NCI-H82 (cell line): ENCODE data around the gene LAMA4.
A peak's percentile ranks its signal among the peaks of the same experiment; 100 is the strongest.

Source experiments
- DNase-seq: peaks from one replicate; lab custom pipeline; 2025; lab: John Stamatoyannopoulos, UW

Gene LAMA4

DNA sequence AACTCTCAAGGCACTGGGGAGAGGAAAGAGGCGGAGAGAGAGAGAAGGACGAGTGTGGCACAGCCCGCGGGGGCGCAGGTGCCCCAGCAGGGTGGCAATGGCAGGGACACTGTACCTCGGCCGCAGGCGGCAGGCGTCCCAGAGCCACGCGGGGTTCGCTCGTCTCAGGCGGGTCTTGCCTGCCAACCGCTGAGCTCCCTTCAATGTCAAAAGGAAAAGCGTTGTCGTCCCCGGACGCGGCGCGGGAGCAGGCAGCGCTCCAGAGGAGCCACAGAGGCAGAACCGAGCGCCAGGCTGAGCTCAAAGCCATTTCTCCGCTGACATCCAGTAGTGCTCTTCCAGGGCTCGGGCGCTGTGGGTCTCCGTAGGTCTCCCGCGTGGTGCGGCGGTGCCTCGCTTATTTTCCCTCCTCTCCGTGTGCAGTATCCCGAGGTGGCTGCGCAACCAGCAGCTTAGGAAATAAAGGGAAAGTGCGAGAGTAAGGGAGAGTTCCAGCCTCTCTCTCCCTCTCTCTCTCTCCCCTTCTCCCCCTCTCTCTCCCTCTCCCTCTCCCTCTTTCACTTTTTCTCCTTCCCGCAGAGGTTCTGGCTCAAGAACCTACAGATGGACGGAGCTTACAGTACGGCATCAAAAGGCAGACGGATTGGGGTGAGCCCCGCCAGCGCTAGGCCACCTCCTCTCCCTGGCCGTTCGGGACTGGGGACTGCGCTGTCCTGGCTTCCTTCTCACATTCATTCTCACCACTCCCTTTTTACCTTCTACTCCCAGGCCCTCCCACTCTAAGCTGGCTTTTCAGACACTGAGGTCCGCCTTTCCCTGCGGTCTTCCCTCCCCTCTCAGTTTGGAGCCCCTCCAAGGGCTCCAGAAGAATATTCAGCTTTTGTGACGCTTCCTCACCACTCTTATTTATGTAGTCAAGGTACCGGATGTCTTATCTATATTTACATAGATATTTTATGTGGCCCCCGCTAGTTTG, at the start of gene LAMA4:
LAMA4 (minus strand) TSS at position 727 of the 976 bp plus-strand sequence; CDS start at position 310, 417 bp downstream.
- peak; percentile 57 for DNase-seq

DNA sequence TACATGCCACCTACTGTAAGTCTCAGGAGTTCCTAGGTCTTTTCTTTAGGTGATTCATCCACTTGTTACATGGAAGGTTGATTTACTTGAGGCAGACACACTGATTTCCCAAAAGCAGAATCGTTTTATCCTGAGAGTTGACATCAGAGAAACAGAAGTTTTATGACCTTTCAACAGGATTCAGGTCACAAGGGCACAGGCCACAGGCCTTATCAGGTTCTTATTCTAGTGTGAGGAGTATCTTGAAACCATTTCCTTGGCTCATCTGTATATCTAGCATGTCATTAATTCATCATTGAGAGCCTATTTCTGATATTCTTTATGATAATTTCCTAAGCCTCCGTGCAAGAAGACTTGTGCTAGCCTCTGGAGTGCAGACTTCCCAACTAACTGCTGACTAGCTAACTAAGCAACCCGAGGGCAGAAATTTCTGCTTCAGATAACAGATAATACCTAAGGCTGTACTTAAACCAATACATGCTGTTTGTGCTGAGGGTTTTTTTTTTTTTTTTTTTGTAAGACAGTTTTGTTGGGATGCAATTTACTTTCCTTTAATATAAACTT, 47.9 kb upstream of the LAMA4 start:
- DNase-seq: no peak

- no peak for DNase-seq
These were observed 46.5 kb upstream of the LAMA4 start for GRCh38 chr6:112300896-112301295.

DNA sequence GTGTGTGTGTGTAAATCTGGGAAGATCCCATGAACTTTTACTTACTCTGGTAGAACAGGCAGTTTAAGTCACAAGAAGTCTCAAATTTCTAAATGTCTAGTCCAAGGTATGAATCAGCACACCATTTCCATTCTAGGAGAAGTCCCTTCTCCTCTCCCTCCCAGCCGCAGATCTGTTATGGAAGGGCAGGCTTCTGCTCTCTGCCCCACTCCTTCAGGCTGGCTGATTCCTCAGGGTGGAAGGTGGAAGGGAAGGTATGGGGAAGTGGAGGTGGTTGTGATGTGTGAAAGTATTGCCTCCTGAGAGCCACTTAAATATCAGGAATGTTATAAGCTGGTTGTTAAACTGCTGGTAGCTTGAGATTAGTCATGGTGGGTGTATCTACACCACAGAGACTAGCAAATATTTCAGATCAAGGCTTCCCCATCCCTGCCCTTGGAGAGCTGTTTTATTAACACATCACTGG, 44.5 kb upstream of the LAMA4 start:
- DNase-seq: no peak

DNA sequence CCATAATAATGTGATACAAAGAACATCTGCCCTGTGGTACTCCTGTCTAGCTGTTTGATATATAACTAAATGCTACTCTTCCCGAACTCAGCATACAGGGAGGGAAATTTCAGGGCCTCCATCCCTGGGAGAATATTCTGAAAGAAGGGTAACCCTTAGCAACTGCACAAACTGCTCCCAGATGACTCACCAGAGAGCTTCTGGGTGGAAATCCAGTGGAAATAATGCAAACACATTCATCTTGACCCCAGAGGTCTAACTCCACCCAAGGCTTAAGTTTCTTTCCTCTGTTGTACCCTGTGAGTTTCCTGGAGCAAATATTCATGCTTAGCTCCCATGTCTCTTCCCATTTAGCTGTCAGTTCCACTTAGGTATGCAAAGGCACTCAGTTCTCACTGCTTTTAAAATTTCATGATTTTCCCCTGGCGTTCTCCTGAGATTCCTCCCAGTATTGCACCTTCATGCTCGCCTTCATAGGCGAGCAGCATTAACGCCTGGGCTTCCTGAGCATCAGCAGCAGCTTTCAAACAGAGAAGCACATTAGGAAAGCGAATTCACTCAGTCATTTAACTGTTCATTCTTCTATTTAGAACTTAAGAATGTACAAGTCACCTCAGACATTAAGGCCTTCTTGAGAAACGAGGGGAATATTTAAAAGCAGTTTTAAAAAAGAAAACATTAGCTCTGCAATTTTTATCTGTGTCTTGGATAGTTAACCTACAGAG, 43.8 kb upstream of the LAMA4 start:
- DNase-seq: no peak

DNA sequence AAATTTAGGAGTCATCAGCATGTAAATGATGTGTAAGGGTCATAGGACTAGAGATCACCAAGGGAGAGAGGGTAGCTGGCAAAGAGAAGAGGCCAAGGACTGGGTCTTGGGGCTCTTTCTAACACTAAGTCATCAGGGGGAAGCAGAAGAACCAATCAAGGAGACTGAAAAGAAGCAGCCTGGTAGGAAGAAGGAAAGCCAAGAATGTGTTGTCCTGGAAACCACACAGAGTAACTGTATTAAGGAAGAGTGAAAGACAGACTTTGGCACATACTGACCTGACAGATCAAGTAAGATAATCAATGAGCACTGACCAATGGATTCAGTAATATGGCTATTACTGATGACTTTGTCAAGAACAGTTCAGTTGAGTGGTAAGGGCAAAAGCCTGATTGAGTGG, 42.3 kb upstream of the LAMA4 start:
- DNase-seq: no peak

DNA sequence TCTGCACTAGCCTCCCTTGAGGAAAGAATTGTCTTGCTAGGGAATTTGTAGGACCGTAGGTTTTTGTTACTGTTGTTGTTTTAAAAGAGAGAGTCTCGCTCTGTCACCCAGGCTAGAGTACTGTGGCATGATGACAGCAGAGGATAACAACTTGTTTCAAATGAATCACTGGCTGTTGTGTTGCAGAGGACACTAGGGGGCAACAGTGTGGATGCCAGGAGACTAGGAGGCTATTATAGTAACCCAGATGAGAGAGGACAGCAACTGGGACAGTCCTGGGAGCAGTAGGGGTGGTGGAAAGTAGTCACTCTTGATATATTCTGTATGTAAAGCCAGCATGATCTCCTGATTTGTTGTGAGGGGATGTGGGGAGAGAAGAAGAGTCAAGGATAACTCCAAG, 41.8 kb upstream of the LAMA4 start:
- DNase-seq: peak; percentile 46

- no peak for DNase-seq
These were observed 36.9 kb upstream of the LAMA4 start for GRCh38 chr6:112291161-112291762.

DNA sequence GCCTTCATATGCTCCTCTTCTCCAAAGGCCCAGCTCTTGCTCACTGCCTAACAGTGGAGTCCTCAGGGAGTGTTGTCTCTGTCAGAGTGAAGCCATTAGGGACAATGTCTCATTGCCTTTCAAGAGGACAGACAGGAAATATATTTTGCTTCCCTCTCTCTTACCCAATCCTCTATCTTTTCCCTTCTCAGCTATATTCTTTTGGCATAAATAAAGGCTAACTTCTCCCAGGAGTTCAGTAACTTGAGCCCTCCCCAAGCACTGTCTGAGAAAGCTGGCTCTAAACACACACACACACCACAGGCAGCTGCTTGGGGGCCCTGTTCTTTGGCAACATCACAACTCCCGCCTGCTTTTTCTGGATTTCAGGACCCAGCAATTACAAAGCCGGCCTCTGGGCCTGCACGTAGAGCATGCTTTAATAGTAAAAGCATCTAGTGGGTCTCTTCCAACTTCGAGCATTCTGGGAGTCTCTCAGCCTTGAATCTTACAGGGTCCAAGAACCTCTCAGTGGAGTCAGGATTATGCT, 34.7 kb upstream of the LAMA4 start:
- DNase-seq: no peak

- DNase-seq: no peak
These were observed 34.1 kb upstream of the LAMA4 start for GRCh38 chr6:112288475-112288874.

DNA sequence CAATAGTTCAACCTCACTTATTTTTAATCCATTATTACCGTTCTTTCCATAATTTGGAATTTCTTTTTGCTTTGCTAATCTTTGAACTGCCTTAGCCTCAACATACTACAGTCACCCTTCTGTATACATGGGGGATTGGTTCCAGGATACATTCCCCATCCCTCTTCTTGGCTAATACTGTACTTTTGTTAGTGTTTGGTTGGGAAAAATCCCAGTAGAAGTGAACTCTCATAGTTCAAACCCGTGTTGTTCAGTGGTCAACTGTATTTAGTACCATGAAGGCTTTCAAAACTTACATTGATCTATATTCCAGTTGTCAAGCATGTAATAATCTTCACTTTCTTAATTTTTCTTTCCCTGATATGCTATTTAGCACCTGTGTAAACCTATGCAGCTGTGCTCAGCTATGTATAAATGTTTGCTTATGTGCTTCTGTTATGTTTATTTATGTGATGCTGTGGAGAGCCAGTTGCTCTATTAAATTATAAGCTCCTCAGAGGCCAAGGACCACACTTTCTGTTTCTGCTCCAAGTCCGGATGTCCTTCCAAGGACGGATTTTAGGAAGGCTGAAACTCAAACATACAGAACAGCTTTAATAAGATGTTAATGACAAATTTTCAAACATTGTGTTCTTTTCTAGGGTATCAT, 33.3 kb upstream of the LAMA4 start:
- no peak for DNase-seq

DNA sequence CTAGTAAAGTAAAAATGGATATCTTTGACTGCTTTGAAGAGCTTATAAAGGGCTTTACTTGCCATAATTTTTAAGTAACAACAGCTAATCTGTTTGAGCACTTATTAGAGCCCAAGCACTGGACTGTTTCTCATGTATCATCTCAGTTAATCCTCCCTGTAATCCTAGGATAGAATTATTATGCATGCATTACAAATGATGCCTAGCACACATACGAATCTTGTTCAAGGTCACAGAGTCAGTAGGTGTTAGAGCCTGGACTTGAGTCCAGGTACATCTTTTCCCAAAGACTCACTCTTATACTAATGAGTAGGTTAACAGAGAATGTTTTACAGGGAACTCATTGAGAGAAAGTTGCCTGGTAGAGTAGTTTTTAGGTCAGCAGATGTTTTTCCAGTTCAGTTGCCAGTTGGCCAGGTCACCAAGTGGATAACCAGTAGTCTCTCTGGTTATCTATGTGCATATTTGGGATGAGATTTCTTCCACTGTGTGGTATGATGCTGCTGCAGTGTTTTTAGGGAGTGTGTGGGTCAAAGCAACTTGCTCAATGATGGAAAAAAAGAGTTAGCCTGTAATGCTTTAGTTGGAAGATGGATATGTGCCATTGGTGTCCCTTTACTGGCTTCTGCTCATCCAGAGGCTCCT, 32.3 kb upstream of the LAMA4 start:
- DNase-seq: peak; percentile 46

DNA sequence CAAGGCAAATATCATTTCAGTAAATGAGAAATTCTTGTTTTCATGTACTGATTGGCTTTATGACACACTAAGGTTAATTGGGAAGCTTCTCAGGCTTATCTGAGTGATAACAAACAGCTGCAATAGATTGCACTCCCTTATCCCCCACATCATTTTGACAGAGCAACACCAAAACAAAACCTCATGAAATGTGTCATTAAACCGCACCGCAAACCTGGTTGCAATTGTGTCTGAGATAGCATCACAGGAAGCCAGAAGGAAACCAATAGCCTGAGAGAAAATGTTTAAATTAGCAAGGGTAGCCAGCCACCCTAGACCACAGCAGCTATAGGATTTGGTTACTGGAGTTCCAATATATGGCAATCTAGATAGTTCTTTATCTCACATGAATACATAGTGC, 31.6 kb upstream of the LAMA4 start:
- no peak for DNase-seq

GRCh38 chr6:112284603-112285002, 30.2 kb upstream of the LAMA4 start:
- DNase-seq: no peak

- no peak for DNase-seq
These were observed 29.3 kb upstream of the LAMA4 start for GRCh38 chr6:112283621-112284020.

GRCh38 chr6:112281821-112282615, 27.7 kb upstream of the LAMA4 start:
- DNase-seq: peak; percentile 73

- no peak for DNase-seq
These were observed 24.9 kb upstream of the LAMA4 start for GRCh38 chr6:112279031-112279935.

GRCh38 chr6:112275365-112275764, 21.0 kb upstream of the LAMA4 start:
- DNase-seq: no peak

DNA sequence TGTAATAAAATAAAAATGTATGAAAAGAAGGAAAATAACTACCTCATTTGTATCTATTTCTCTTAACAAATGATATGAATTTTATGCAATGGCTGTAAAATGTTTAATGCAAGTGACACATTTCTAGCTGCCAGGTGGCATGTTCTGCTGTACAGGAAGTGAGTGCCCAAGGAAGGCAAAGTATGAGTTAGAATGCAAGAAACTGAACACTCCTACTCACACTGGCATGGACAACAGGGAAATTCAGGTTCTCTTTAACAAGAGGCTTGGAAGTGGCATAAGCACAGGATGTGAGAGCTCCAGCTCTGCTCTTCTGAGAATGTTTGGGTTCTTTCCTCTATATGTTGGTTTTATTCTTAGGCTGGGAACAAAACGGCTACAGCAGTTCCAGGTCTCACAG, 20.4 kb upstream of the LAMA4 start:
- DNase-seq: no peak
